ENCODE results near the gene INO80B.

Gene INO80B

GRCh38 chr2:74439803-74440377 is 15.0 kb upstream of the INO80B start:
- TF ChIP-seq TEAD4 (IDR thresholded peaks at IDR 0.05), result no peak
- no peak for TF ChIP-seq TCF12 (IDR thresholded peaks at IDR 0.05; ENCODE audit: low read depth)
- TF ChIP-seq REST (IDR thresholded peaks at IDR 0.05; ENCODE audit: low read depth), result no peak
- TF ChIP-seq RAD21 (IDR thresholded peaks at IDR 0.05; ENCODE audit: low read depth), result no peak
- TF ChIP-seq FOXM1 (IDR thresholded peaks at IDR 0.05; ENCODE audit: borderline replicate concordance, low read depth), result no peak
- TF ChIP-seq ZBTB7A (IDR thresholded peaks at IDR 0.05; ENCODE audit: low read depth), result no peak
- TF ChIP-seq YY1 (IDR thresholded peaks at IDR 0.05; ENCODE audit: low read depth), result no peak
- TF ChIP-seq CREB1 (IDR thresholded peaks at IDR 0.05; ENCODE audit: low read depth), result no peak
- no peak for TF ChIP-seq CEBPB (IDR thresholded peaks at IDR 0.05)
- TF ChIP-seq MAX (IDR thresholded peaks at IDR 0.05), result no peak

GRCh38 chr2:74440378-74441169 is 14.3 kb upstream of the INO80B start:
- TF ChIP-seq TAF1 (IDR thresholded peaks at IDR 0.05; ENCODE audit: low read depth), result no peak; the same call in 1 of the 2 replicates
- TF ChIP-seq EP300 (IDR thresholded peaks at IDR 0.05; ENCODE audit: borderline replicate concordance), result no peak; the same call in 1 of the 2 replicates
- TF ChIP-seq NFIC (IDR thresholded peaks at IDR 0.05), result no peak
- TF ChIP-seq CREB1 (IDR thresholded peaks at IDR 0.05; ENCODE audit: low read depth), result no peak
- no peak for TF ChIP-seq FOXM1 (IDR thresholded peaks at IDR 0.05; ENCODE audit: borderline replicate concordance, low read depth)
- no peak for TF ChIP-seq REST (IDR thresholded peaks at IDR 0.05; ENCODE audit: low read depth)
- peak; percentile 8; the same call in 1 of the 2 replicates for TF ChIP-seq TCF12 (IDR thresholded peaks at IDR 0.05; ENCODE audit: low read depth)
- peak; percentile 88; the same call in 1 of the 2 replicates for TF ChIP-seq ZBTB7A (IDR thresholded peaks at IDR 0.05; ENCODE audit: low read depth)
- no peak for TF ChIP-seq RAD21 (IDR thresholded peaks at IDR 0.05; ENCODE audit: low read depth)
- TF ChIP-seq TEAD4 (IDR thresholded peaks at IDR 0.05), result peak; percentile 65; the same call in 1 of the 2 replicates
- TF ChIP-seq USF1 (IDR thresholded peaks at IDR 0.05), result no peak
- TF ChIP-seq MAX (IDR thresholded peaks at IDR 0.05), result peak; percentile 70
- TF ChIP-seq CEBPB (IDR thresholded peaks at IDR 0.05), result no peak
- TF ChIP-seq YY1 (IDR thresholded peaks at IDR 0.05; ENCODE audit: low read depth), result no peak
- peak; percentile 52 for TF ChIP-seq EGR1 (IDR thresholded peaks at IDR 0.05)

GRCh38 chr2:74441170-74441689 is 13.7 kb upstream of the INO80B start:
- TF ChIP-seq YY1 (IDR thresholded peaks at IDR 0.05; ENCODE audit: low read depth) (no peak), EP300 (IDR thresholded peaks at IDR 0.05; ENCODE audit: borderline replicate concordance) (no peak; the same call in 1 of the 2 replicates), TCF12 (IDR thresholded peaks at IDR 0.05; ENCODE audit: low read depth) (no peak), NFIC (IDR thresholded peaks at IDR 0.05) (no peak), RAD21 (IDR thresholded peaks at IDR 0.05; ENCODE audit: low read depth) (no peak), TEAD4 (IDR thresholded peaks at IDR 0.05) (no peak), MAX (IDR thresholded peaks at IDR 0.05) (peak; percentile 76; the same call in 1 of the 2 replicates)

GRCh38 chr2:74441690-74442482 is 13.0 kb upstream of the INO80B start, which contains the start of gene RTKN:
Gene RTKN, minus strand, starts transcription at chr2:74441937. Its CDS starts 121 bp downstream, at chr2:74441816.
- TF ChIP-seq FOXM1 (IDR thresholded peaks at IDR 0.05; ENCODE audit: borderline replicate concordance, low read depth), result no peak
- no peak; the same call in 1 of the 2 replicates for TF ChIP-seq CEBPB (IDR thresholded peaks at IDR 0.05)
- peak; percentile 80 for TF ChIP-seq TAF1 (IDR thresholded peaks at IDR 0.05; ENCODE audit: low read depth)
- TF ChIP-seq REST (IDR thresholded peaks at IDR 0.05; ENCODE audit: low read depth), result no peak
- peak; percentile 80 for TF ChIP-seq TCF12 (IDR thresholded peaks at IDR 0.05; ENCODE audit: low read depth)
- TF ChIP-seq TEAD4 (IDR thresholded peaks at IDR 0.05), result 0 out of 2 replicates have a peak, but pooled peaks have one; percentile 8
- TF ChIP-seq RAD21 (IDR thresholded peaks at IDR 0.05; ENCODE audit: low read depth), result no peak
- TF ChIP-seq EGR1 (IDR thresholded peaks at IDR 0.05), result peak; percentile 92
- no peak for TF ChIP-seq NFIC (IDR thresholded peaks at IDR 0.05)
- no peak for TF ChIP-seq USF1 (IDR thresholded peaks at IDR 0.05)
- TF ChIP-seq YY1 (IDR thresholded peaks at IDR 0.05; ENCODE audit: low read depth), result no peak
- TF ChIP-seq ZBTB7A (IDR thresholded peaks at IDR 0.05; ENCODE audit: low read depth), result peak; percentile 94
- no peak for TF ChIP-seq EP300 (IDR thresholded peaks at IDR 0.05; ENCODE audit: borderline replicate concordance)
- TF ChIP-seq MAX (IDR thresholded peaks at IDR 0.05), result peak; percentile 79

All from Ishikawa (cell line).